ENCODE results near the gene GAK.

The GAK gene

DNA sequence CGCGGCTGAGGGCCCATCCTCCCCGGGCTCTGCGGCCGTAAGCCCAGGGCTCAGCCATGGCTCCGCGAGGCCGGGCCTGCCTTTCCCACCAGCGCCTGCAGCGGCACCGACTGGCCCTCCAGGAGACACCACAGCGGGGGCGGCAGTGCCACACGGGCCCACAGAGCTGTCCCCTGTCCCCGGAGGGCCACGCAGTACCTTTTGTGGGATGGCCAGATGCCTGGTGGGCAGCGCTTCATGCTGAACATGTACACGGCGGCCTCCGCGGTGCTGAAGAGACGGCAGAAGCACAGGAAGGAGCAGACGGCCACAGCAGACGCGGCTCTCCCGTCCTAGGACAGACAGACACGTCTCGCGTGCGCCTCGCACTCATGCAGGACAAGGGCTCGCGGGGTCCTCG, 50.4 kb downstream of the GAK start:
- TF ChIP-seq TAF1 (IDR thresholded peaks at IDR 0.05; ENCODE audit: borderline replicate concordance, insufficient read depth, low read length): no peak
- TF ChIP-seq POLR2AphosphoS5 (IDR thresholded peaks at IDR 0.05; ENCODE audit: low read depth, low read length): no peak
- no peak for TF ChIP-seq SIN3A (IDR thresholded peaks at IDR 0.05; ENCODE audit: borderline replicate concordance, insufficient read depth, low read length)
- no peak for TF ChIP-seq FOXP2 (optimal IDR thresholded peaks at IDR 0.05; ENCODE audit: borderline replicate concordance, extremely low read depth, extremely low read length, insufficient read depth)
- TF ChIP-seq, protein P1, sequence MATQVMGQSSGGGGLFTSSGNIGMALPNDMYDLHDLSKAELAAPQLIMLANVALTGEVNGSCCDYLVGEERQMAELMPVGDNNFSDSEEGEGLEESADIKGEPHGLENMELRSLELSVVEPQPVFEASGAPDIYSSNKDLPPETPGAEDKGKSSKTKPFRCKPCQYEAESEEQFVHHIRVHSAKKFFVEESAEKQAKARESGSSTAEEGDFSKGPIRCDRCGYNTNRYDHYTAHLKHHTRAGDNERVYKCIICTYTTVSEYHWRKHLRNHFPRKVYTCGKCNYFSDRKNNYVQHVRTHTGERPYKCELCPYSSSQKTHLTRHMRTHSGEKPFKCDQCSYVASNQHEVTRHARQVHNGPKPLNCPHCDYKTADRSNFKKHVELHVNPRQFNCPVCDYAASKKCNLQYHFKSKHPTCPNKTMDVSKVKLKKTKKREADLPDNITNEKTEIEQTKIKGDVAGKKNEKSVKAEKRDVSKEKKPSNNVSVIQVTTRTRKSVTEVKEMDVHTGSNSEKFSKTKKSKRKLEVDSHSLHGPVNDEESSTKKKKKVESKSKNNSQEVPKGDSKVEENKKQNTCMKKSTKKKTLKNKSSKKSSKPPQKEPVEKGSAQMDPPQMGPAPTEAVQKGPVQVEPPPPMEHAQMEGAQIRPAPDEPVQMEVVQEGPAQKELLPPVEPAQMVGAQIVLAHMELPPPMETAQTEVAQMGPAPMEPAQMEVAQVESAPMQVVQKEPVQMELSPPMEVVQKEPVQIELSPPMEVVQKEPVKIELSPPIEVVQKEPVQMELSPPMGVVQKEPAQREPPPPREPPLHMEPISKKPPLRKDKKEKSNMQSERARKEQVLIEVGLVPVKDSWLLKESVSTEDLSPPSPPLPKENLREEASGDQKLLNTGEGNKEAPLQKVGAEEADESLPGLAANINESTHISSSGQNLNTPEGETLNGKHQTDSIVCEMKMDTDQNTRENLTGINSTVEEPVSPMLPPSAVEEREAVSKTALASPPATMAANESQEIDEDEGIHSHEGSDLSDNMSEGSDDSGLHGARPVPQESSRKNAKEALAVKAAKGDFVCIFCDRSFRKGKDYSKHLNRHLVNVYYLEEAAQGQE (IDR thresholded peaks at IDR 0.05; ENCODE audit: insufficient read depth in 1 of 2, low read depth in 2 of 2, low read length in 2 of 2): no peak

GRCh38 chr4:880684-881405, 51.3 kb downstream of the GAK start:
- TF ChIP-seq TAF1 (IDR thresholded peaks at IDR 0.05; ENCODE audit: borderline replicate concordance, insufficient read depth, low read length) (no peak), FOXP2 (optimal IDR thresholded peaks at IDR 0.05; ENCODE audit: borderline replicate concordance, extremely low read depth, extremely low read length, insufficient read depth) (no peak), POLR2AphosphoS5 (IDR thresholded peaks at IDR 0.05; ENCODE audit: low read depth, low read length) (no peak), SIN3A (IDR thresholded peaks at IDR 0.05; ENCODE audit: borderline replicate concordance, insufficient read depth, low read length) (no peak)
- TF ChIP-seq, protein P1 (IDR thresholded peaks at IDR 0.05; ENCODE audit: insufficient read depth in 1 of 2, low read depth in 2 of 2, low read length in 2 of 2): no peak

DNA sequence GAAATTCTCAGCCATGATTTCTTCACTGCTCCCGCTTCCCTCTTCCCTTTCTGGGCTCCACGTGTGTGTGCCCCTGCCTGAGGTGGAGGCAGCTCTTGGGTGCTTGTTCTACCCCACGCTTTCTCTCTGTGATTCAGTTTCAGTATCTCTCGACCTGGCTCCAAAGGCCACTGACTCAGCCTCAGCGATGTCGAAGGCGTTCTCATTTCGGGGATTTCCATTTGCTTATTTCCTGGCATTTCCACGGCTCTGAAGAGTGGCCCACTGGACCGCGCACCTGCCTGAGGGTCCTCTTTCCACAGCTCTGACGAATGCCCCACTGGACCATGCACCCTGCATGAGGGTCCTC, 52.4 kb downstream of the GAK start:
- TF ChIP-seq TAF1 (IDR thresholded peaks at IDR 0.05; ENCODE audit: borderline replicate concordance, insufficient read depth, low read length): no peak
- no peak for TF ChIP-seq POLR2AphosphoS5 (IDR thresholded peaks at IDR 0.05; ENCODE audit: low read depth, low read length)
- TF ChIP-seq, protein P1 (IDR thresholded peaks at IDR 0.05; ENCODE audit: insufficient read depth in 1 of 2, low read depth in 2 of 2, low read length in 2 of 2): no peak
- TF ChIP-seq FOXP2 (optimal IDR thresholded peaks at IDR 0.05; ENCODE audit: borderline replicate concordance, extremely low read depth, extremely low read length, insufficient read depth): no peak
- no peak for TF ChIP-seq SIN3A (IDR thresholded peaks at IDR 0.05; ENCODE audit: borderline replicate concordance, insufficient read depth, low read length)

- TF ChIP-seq TAF1 (IDR thresholded peaks at IDR 0.05; ENCODE audit: borderline replicate concordance, insufficient read depth, low read length) (no peak), SIN3A (IDR thresholded peaks at IDR 0.05; ENCODE audit: borderline replicate concordance, insufficient read depth, low read length) (no peak), FOXP2 (optimal IDR thresholded peaks at IDR 0.05; ENCODE audit: borderline replicate concordance, extremely low read depth, extremely low read length, insufficient read depth) (no peak), POLR2AphosphoS5 (IDR thresholded peaks at IDR 0.05; ENCODE audit: low read depth, low read length) (no peak)
- TF ChIP-seq, protein P1 (IDR thresholded peaks at IDR 0.05; ENCODE audit: insufficient read depth in 1 of 2, low read depth in 2 of 2, low read length in 2 of 2): no peak
Measured at GRCh38 chr4:878796-879728, 53.1 kb downstream of the GAK start.
